H7 (cell line): ENCODE data around the gene CLEC9A. TPM values are rescaled to one million over a fixed set of nuclear protein-coding genes. Genes with fewer than 3 reads are reported as not detected.

Source experiments
- DNase-seq: peaks from one replicate; pipeline ENCODE4 v3.0.0; 2012
- H3K27me3 ChIP-seq: 2 replicates; pipeline ENCODE4 v1.6.0; 2011; ENCODE audit warnings: mild to moderate bottlenecking, low read length; ENCODE audit not compliant: control insufficient read depth, insufficient read depth
- H3K36me3 ChIP-seq: replicated peaks from 2 replicates; pipeline ENCODE4 v1.5.1; 2011; ENCODE audit warnings: low read length; ENCODE audit not compliant: control insufficient read depth, insufficient read depth
- H3K4me3 ChIP-seq: 2 replicates; pipeline ENCODE4 v1.5.1; 2011; ENCODE audit warnings: low read depth, mild to moderate bottlenecking, control low read depth, low read length, moderate library complexity; ENCODE audit not compliant: insufficient read depth
- total RNA-seq: library from RNA; depleted of rRNA; stranded (reverse); fragments of >200 nt; shearing (Covaris generic); gene quantifications from 2 replicates; pipeline ENCODE4 v1.2.3, GENCODE V29; 2014; rRNA removed

The CLEC9A gene
- total RNA-seq, 1 experiment from 2014 or later, result not detected

GRCh38 chr12:10110256-10110844 lies 79.9 kb downstream of the CLEC9A start:
- no peak for DNase-seq
- no peaks in the 10 kb centered on the region for H3K27me3 ChIP-seq
- no peak overlapping the region for H3K4me3 ChIP-seq
- H3K36me3 ChIP-seq, result no peaks in the 10 kb centered on the region

- Histone ChIP-seq H3K4me3 (no peak overlapping the region), H3K36me3 (no peaks in the 10 kb centered on the region), H3K27me3 (no peaks in the 10 kb centered on the region)
- no peak for DNase-seq
Observed at GRCh38 chr12:10111451-10111850, 81.0 kb downstream of the CLEC9A start.

- Histone ChIP-seq H3K36me3 (no peaks in the 10 kb centered on the region), H3K27me3 (no peaks in the 10 kb centered on the region), H3K4me3 (no peak overlapping the region)
- DNase-seq, result no peak
Observed at GRCh38 chr12:10113075-10113474, 82.6 kb downstream of the CLEC9A start.

- no peak overlapping the region for H3K4me3 ChIP-seq
- DNase-seq, result no peak
Observed at GRCh38 chr12:10113920-10114319, 83.4 kb downstream of the CLEC9A start.

GRCh38 chr12:10115311-10115710 lies 84.8 kb downstream of the CLEC9A start:
- DNase-seq, result no peak
- Histone ChIP-seq H3K4me3 (no peak overlapping the region), H3K27me3 (no peaks in the 10 kb centered on the region), H3K36me3 (no peaks in the 10 kb centered on the region)

More at GRCh38 chr12:10113920-10114319, 83.4 kb downstream of the CLEC9A start:
- no peaks in the 10 kb centered on the region for H3K36me3 ChIP-seq
- no peaks in the 10 kb centered on the region for H3K27me3 ChIP-seq

Other genes with a start within 250 kb of the CLEC9A start
- 0.42 TPM in 1 of 2 replicates, not detected in the other for gene KLRF1, start 203.2 kb upstream of the CLEC9A start, total RNA-seq
- 0.18 TPM in 1 of 2 replicates, not detected in the other for gene CLEC2B, start 161.3 kb upstream of the CLEC9A start, total RNA-seq
- not detected in 2 replicates for gene KLRF2, start 149.2 kb upstream of the CLEC9A start, total RNA-seq
- not detected in 2 replicates for gene CLEC2A, start 98.3 kb upstream of the CLEC9A start, total RNA-seq
- gene CLEC12A, start 59.3 kb upstream of the CLEC9A start, total RNA-seq, result not detected in 2 replicates
- gene CLEC1B, start 31.6 kb upstream of the CLEC9A start, total RNA-seq, result not detected in 2 replicates
- gene CLEC12B, start 20.1 kb upstream of the CLEC9A start, total RNA-seq, result not detected in 2 replicates
- gene CLEC1A, start 68.3 kb downstream of the CLEC9A start, total RNA-seq, result not detected in 2 replicates
- gene CLEC7A, start 99.5 kb downstream of the CLEC9A start, total RNA-seq, result 0.07 TPM in 2 replicates
- gene OLR1, start 141.4 kb downstream of the CLEC9A start, total RNA-seq, result not detected in 2 replicates
- not detected in 2 replicates for gene TMEM52B, start 148.3 kb downstream of the CLEC9A start, total RNA-seq
- 98.7 and 118 TPM in 2 replicates for gene GABARAPL1, start 182.2 kb downstream of the CLEC9A start, total RNA-seq